Measurements from ENCODE around the gene ATAD3B. TPM values are rescaled to one million over a fixed set of nuclear protein-coding genes. Genes with fewer than 3 reads are reported as not detected.
"Not testable (repeated sequence)": the region's sequence is repeated elsewhere in the genome, so short reads cannot be mapped to it uniquely, and the experiment has no call there.

ATAD3B gene
- polyA plus RNA-seq, 2 donors, result 20.7 to 43.3 TPM

- H3K27me3 ChIP-seq (ENCODE audit: control insufficient read depth in 1 of 2, insufficient read depth in 2 of 2, low read length in 2 of 2), result no peaks in the 10 kb centered on the region
- H3K27ac ChIP-seq (ENCODE audit: low read depth in 2 of 2, low read length in 1 of 2), result no peak overlapping the region
- peaks cover 7 to 25% of the 10 kb centered on the region in 2 donors for H3K36me3 ChIP-seq (ENCODE audit: control insufficient read depth in 2 of 2, insufficient read depth in 2 of 2, low read length in 1 of 2)
- H3K4me3 ChIP-seq (ENCODE audit: low read depth in 1 of 2, low read length in 2 of 2), result no peak overlapping the region
- peaks cover 3 to 7% of the 10 kb centered on the region in 2 donors for H3K4me1 ChIP-seq (ENCODE audit: control insufficient read depth in 2 of 2, insufficient read depth in 2 of 2, low read length in 1 of 2)
- peaks cover 0 to 3% of the 10 kb centered on the region in 2 donors for H3K9me3 ChIP-seq (ENCODE audit: control insufficient read depth in 2 of 2, insufficient read depth in 1 of 2, low read depth in 1 of 2, low read length in 1 of 2)
- 96 to 98% methylated on average over 22 of the region's 22 CpGs for WGBS, 2 donors
Observed at GRCh38 chr1:1477206-1477605, 5.6 kb downstream of the ATAD3B start.

GRCh38 chr1:1479547-1480487, 8.3 kb downstream of the ATAD3B start:
- H3K27me3 ChIP-seq (ENCODE audit: control insufficient read depth in 1 of 2, insufficient read depth in 2 of 2, low read length in 2 of 2), result no peaks in the 10 kb centered on the region
- peaks cover 0 to 3% of the 10 kb centered on the region in 2 donors for H3K4me1 ChIP-seq (ENCODE audit: control insufficient read depth in 2 of 2, insufficient read depth in 2 of 2, low read length in 1 of 2)
- peaks cover 7 to 37% of the 10 kb centered on the region in 2 donors for H3K36me3 ChIP-seq (ENCODE audit: control insufficient read depth in 2 of 2, insufficient read depth in 2 of 2, low read length in 1 of 2)
- H3K27ac ChIP-seq (ENCODE audit: low read depth in 2 of 2, low read length in 1 of 2), result no peak overlapping the region
- WGBS, 2 donors, result 92% methylated on average over 42 of the region's 42 CpGs
- H3K4me3 ChIP-seq (ENCODE audit: low read depth in 1 of 2, low read length in 2 of 2), result no peak overlapping the region
- H3K9me3 ChIP-seq (ENCODE audit: control insufficient read depth in 2 of 2, insufficient read depth in 1 of 2, low read depth in 1 of 2, low read length in 1 of 2), result peaks cover 0 to 3% of the 10 kb centered on the region in 2 donors

GRCh38 chr1:1480488-1480867, 8.9 kb downstream of the ATAD3B start:
- peaks cover 7 to 40% of the 10 kb centered on the region in 2 donors for H3K36me3 ChIP-seq (ENCODE audit: control insufficient read depth in 2 of 2, insufficient read depth in 2 of 2, low read length in 1 of 2)
- 95 to 96% methylated on average over 16 of the region's 16 CpGs for WGBS, 2 donors

GRCh38 chr1:1481811-1482210, 10.2 kb downstream of the ATAD3B start:
- 98% methylated on average over 24 to 30 of the region's 30 CpGs for WGBS, 2 donors
- not testable (repeated sequence) for H3K9me3 ChIP-seq (ENCODE audit: control insufficient read depth in 2 of 2, insufficient read depth in 1 of 2, low read depth in 1 of 2, low read length in 1 of 2); H3K27ac ChIP-seq (ENCODE audit: low read depth in 2 of 2, low read length in 1 of 2); H3K4me1 ChIP-seq (ENCODE audit: control insufficient read depth in 2 of 2, insufficient read depth in 2 of 2, low read length in 1 of 2); H3K4me3 ChIP-seq (ENCODE audit: low read depth in 1 of 2, low read length in 2 of 2); H3K27me3 ChIP-seq (ENCODE audit: control insufficient read depth in 1 of 2, insufficient read depth in 2 of 2, low read length in 2 of 2)
- peaks cover 7 to 40% of the 10 kb centered on the region in 2 donors for H3K36me3 ChIP-seq (ENCODE audit: control insufficient read depth in 2 of 2, insufficient read depth in 2 of 2, low read length in 1 of 2)

More at GRCh38 chr1:1480488-1480867, 8.9 kb downstream of the ATAD3B start:
- not testable (repeated sequence) for H3K4me3 ChIP-seq (ENCODE audit: low read depth in 1 of 2, low read length in 2 of 2); H3K27ac ChIP-seq (ENCODE audit: low read depth in 2 of 2, low read length in 1 of 2); H3K9me3 ChIP-seq (ENCODE audit: control insufficient read depth in 2 of 2, insufficient read depth in 1 of 2, low read depth in 1 of 2, low read length in 1 of 2); H3K4me1 ChIP-seq (ENCODE audit: control insufficient read depth in 2 of 2, insufficient read depth in 2 of 2, low read length in 1 of 2); H3K27me3 ChIP-seq (ENCODE audit: control insufficient read depth in 1 of 2, insufficient read depth in 2 of 2, low read length in 2 of 2)

- no peaks in the 10 kb centered on the region for H3K27me3 ChIP-seq (ENCODE audit: control insufficient read depth in 1 of 2, insufficient read depth in 2 of 2, low read length in 2 of 2)
- no peak overlapping the region for H3K27ac ChIP-seq (ENCODE audit: low read depth in 2 of 2, low read length in 1 of 2)
- no peak overlapping the region for H3K4me3 ChIP-seq (ENCODE audit: low read depth in 1 of 2, low read length in 2 of 2)
- 94 to 96% methylated on average over 14 of the region's 14 CpGs for WGBS, 2 donors
- H3K4me1 ChIP-seq (ENCODE audit: control insufficient read depth in 2 of 2, insufficient read depth in 2 of 2, low read length in 1 of 2), result no peaks in the 10 kb centered on the region
- H3K36me3 ChIP-seq (ENCODE audit: control insufficient read depth in 2 of 2, insufficient read depth in 2 of 2, low read length in 1 of 2), result peaks cover 7 to 45% of the 10 kb centered on the region in 2 donors
- H3K9me3 ChIP-seq (ENCODE audit: control insufficient read depth in 2 of 2, insufficient read depth in 1 of 2, low read depth in 1 of 2, low read length in 1 of 2), result peaks cover 0 to 3% of the 10 kb centered on the region in 2 donors
Observed at GRCh38 chr1:1482856-1483255, 11.3 kb downstream of the ATAD3B start.

GRCh38 chr1:1483714-1484113, 12.1 kb downstream of the ATAD3B start:
- peaks cover 7 to 42% of the 10 kb centered on the region in 2 donors for H3K36me3 ChIP-seq (ENCODE audit: control insufficient read depth in 2 of 2, insufficient read depth in 2 of 2, low read length in 1 of 2)
- WGBS, 2 donors, result 96% methylated on average over 16 of the region's 16 CpGs
- peaks cover 0 to 3% of the 10 kb centered on the region in 2 donors for H3K9me3 ChIP-seq (ENCODE audit: control insufficient read depth in 2 of 2, insufficient read depth in 1 of 2, low read depth in 1 of 2, low read length in 1 of 2)
- no peak overlapping the region for H3K27ac ChIP-seq (ENCODE audit: low read depth in 2 of 2, low read length in 1 of 2)
- no peaks in the 10 kb centered on the region for H3K4me1 ChIP-seq (ENCODE audit: control insufficient read depth in 2 of 2, insufficient read depth in 2 of 2, low read length in 1 of 2)
- no peaks in the 10 kb centered on the region for H3K27me3 ChIP-seq (ENCODE audit: control insufficient read depth in 1 of 2, insufficient read depth in 2 of 2, low read length in 2 of 2)
- no peak overlapping the region for H3K4me3 ChIP-seq (ENCODE audit: low read depth in 1 of 2, low read length in 2 of 2)

GRCh38 chr1:1484976-1485750, 13.6 kb downstream of the ATAD3B start:
- not testable (repeated sequence) for H3K4me3 ChIP-seq (ENCODE audit: low read depth in 1 of 2, low read length in 2 of 2); H3K9me3 ChIP-seq (ENCODE audit: control insufficient read depth in 2 of 2, insufficient read depth in 1 of 2, low read depth in 1 of 2, low read length in 1 of 2); H3K4me1 ChIP-seq (ENCODE audit: control insufficient read depth in 2 of 2, insufficient read depth in 2 of 2, low read length in 1 of 2); H3K27me3 ChIP-seq (ENCODE audit: control insufficient read depth in 1 of 2, insufficient read depth in 2 of 2, low read length in 2 of 2); H3K27ac ChIP-seq (ENCODE audit: low read depth in 2 of 2, low read length in 1 of 2)
- 95% methylated on average over 33 to 43 of the region's 46 CpGs for WGBS, 2 donors
- H3K36me3 ChIP-seq (ENCODE audit: control insufficient read depth in 2 of 2, insufficient read depth in 2 of 2, low read length in 1 of 2), result peaks cover 2 to 43% of the 10 kb centered on the region in 2 donors

- H3K9me3 ChIP-seq (ENCODE audit: control insufficient read depth in 2 of 2, insufficient read depth in 1 of 2, low read depth in 1 of 2, low read length in 1 of 2); H3K27ac ChIP-seq (ENCODE audit: low read depth in 2 of 2, low read length in 1 of 2); H3K27me3 ChIP-seq (ENCODE audit: control insufficient read depth in 1 of 2, insufficient read depth in 2 of 2, low read length in 2 of 2); H3K4me3 ChIP-seq (ENCODE audit: low read depth in 1 of 2, low read length in 2 of 2); H3K4me1 ChIP-seq (ENCODE audit: control insufficient read depth in 2 of 2, insufficient read depth in 2 of 2, low read length in 1 of 2): not testable (repeated sequence)
- H3K36me3 ChIP-seq (ENCODE audit: control insufficient read depth in 2 of 2, insufficient read depth in 2 of 2, low read length in 1 of 2), result peaks cover 4 to 44% of the 10 kb centered on the region in 2 donors
- 83 to 85% methylated on average over 26 to 31 of the region's 31 CpGs for WGBS, 2 donors
Observed at GRCh38 chr1:1485755-1486317, 14.3 kb downstream of the ATAD3B start.

GRCh38 chr1:1487701-1488100, 16.1 kb downstream of the ATAD3B start:
- Histone ChIP-seq H3K36me3 (ENCODE audit: control insufficient read depth in 2 of 2, insufficient read depth in 2 of 2, low read length in 1 of 2) (peaks cover 4 to 45% of the 10 kb centered on the region in 2 donors), H3K27me3 (ENCODE audit: control insufficient read depth in 1 of 2, insufficient read depth in 2 of 2, low read length in 2 of 2) (no peaks in the 10 kb centered on the region), H3K4me3 (ENCODE audit: low read depth in 1 of 2, low read length in 2 of 2) (no peak overlapping the region), H3K27ac (ENCODE audit: low read depth in 2 of 2, low read length in 1 of 2) (no peak overlapping the region), H3K4me1 (ENCODE audit: control insufficient read depth in 2 of 2, insufficient read depth in 2 of 2, low read length in 1 of 2) (no peaks in the 10 kb centered on the region), H3K9me3 (ENCODE audit: control insufficient read depth in 2 of 2, insufficient read depth in 1 of 2, low read depth in 1 of 2, low read length in 1 of 2) (peaks cover 0 to 6% of the 10 kb centered on the region in 2 donors)
- WGBS, 2 donors, result 95% methylated on average over 18 of the region's 18 CpGs

Measured in esophagus (tissue), 2 donors.